Colonic mucosa (tissue), 4 donors: ENCODE measurements around the gene OR4Q3. TPM values are rescaled to one million over a fixed set of nuclear protein-coding genes. Genes with fewer than 3 reads are reported as not detected.
"Not testable (repeated sequence)": the region's sequence is repeated elsewhere in the genome, so short reads cannot be mapped to it uniquely, and the experiment has no call there.

Experiments
- DNase-seq: peaks from one replicate; pipeline ENCODE4 v3.0.0-alpha.2; 2020
- H3K27ac ChIP-seq: fragments of 200-600 bp; one replicate; pipeline ENCODE4 v1.8.0; 2021
- H3K27me3 ChIP-seq: fragments of 200-600 bp; one replicate; pipeline ENCODE4 v1.8.0; 2021
- H3K36me3 ChIP-seq: fragments of 200-600 bp; one replicate; pipeline ENCODE4 v1.8.0; 2021
- H3K4me1 ChIP-seq: fragments of 200-600 bp; one replicate; pipeline ENCODE4 v1.8.0; 2021; ENCODE audit warnings: mild to moderate bottlenecking
- H3K4me3 ChIP-seq: fragments of 200-600 bp; one replicate; pipeline ENCODE4 v1.8.0; 2021
- H3K9ac ChIP-seq, 2 donors: one replicate each; pipeline ENCODE4 v1.7.0; 2013; ENCODE audit warnings: control low read depth in 2 of 2, low read depth in 2 of 2, low read length in 2 of 2
- H3K9me3 ChIP-seq: fragments of 200-600 bp; one replicate; pipeline ENCODE4 v1.8.0; 2021
- CTCF ChIP-seq: fragments of 200-600 bp; IDR thresholded peaks from one replicate; pipeline ENCODE4 v1.8.0; 2022; ENCODE audit warnings: antibody characterized with exemption, mild to moderate bottlenecking
- intact Hi-C: fragments of 100-400 bp; cut with DNase I; formaldehyde crosslinking; loops from one replicate; pipeline ENCODE4 v1.14.1; 2022
- total RNA-seq, 2 donors: library from RNA; stranded (reverse); fragmentation: NEBNext Ultra II Directional in 1 of 2; extraction: Animal tissue kit (Norgen Biotek cat#: 25700) in 1 of 2; gene quantifications; one replicate each; pipeline ENCODE4 v1.2.1, GENCODE V29; 2021
- donor health status: healthy.
- donor health status: DM: no; HTN: no; CAD: no.
- donor health status: DM: no; HTN: no; CAD: no.

OR4Q3 gene
- not detected for total RNA-seq

- Histone ChIP-seq H3K27ac (no peak within 1 kb of the TSS), H3K4me1 (no peaks in the 10 kb centered on the region), H3K27me3 (no peaks in the 10 kb centered on the region), H3K4me3 (no peak within 1 kb of the TSS), H3K36me3 (no peaks in the 10 kb centered on the region), H3K9ac (no peak within 1 kb of the TSS), H3K9me3 (peaks cover under 1% of the 10 kb centered on the region)
- DNase-seq, result no peak
- TF ChIP-seq CTCF, result no peak
- intact Hi-C loops, result no loop called here
These were observed at the start of gene OR4Q3 for GRCh38 chr14:19743256-19743655. OR4Q3 (plus strand) TSS chr14:19743571.

GRCh38 chr14:19729359-19729758 lies 14.0 kb upstream of the OR4Q3 start:
- Histone ChIP-seq H3K9me3 (peaks cover 4% of the 10 kb centered on the region), H3K27me3 (no peaks in the 10 kb centered on the region), H3K36me3 (no peaks in the 10 kb centered on the region), H3K9ac (no peak overlapping the region), H3K4me3 (no peak overlapping the region), H3K27ac (no peak overlapping the region), H3K4me1 (no peaks in the 10 kb centered on the region)
- no peak for DNase-seq
- intact Hi-C loops, result no loop called here
- no peak for TF ChIP-seq CTCF

- Histone ChIP-seq H3K9me3 (peaks cover 4% of the 10 kb centered on the region), H3K27me3 (no peaks in the 10 kb centered on the region), H3K36me3 (no peaks in the 10 kb centered on the region), H3K9ac (no peak overlapping the region), H3K27ac (no peak overlapping the region), H3K4me3 (no peak overlapping the region), H3K4me1 (no peaks in the 10 kb centered on the region)
- no peak for TF ChIP-seq CTCF
- intact Hi-C loops, result no loop called here
- DNase-seq, result no peak
These were observed 13.6 kb upstream of the OR4Q3 start for GRCh38 chr14:19729763-19730162.

GRCh38 chr14:19733893-19734292 lies 9.5 kb upstream of the OR4Q3 start:
- H3K4me1 ChIP-seq, H3K36me3 ChIP-seq, H3K27me3 ChIP-seq, DNase-seq, intact Hi-C loops, H3K9ac ChIP-seq, H3K9me3 ChIP-seq, H3K4me3 ChIP-seq, H3K27ac ChIP-seq: not testable (repeated sequence)

GRCh38 chr14:19752316-19752715 lies 8.9 kb downstream of the OR4Q3 start:
- H3K36me3 ChIP-seq, intact Hi-C loops, DNase-seq, H3K9me3 ChIP-seq, H3K27me3 ChIP-seq, H3K4me1 ChIP-seq, H3K27ac ChIP-seq, H3K4me3 ChIP-seq, H3K9ac ChIP-seq: not testable (repeated sequence)

GRCh38 chr14:19754172-19754571 lies 10.8 kb downstream of the OR4Q3 start:
- intact Hi-C loops, result no loop called here
- TF ChIP-seq CTCF, result no peak
- H3K27ac ChIP-seq, result no peak overlapping the region
- no peaks in the 10 kb centered on the region for H3K27me3 ChIP-seq
- H3K9me3 ChIP-seq, result no peaks in the 10 kb centered on the region
- no peak overlapping the region for H3K4me3 ChIP-seq
- H3K4me1 ChIP-seq, result no peaks in the 10 kb centered on the region
- no peaks in the 10 kb centered on the region for H3K36me3 ChIP-seq
- DNase-seq, result no peak
- no peak overlapping the region for H3K9ac ChIP-seq

- intact Hi-C loops, result not testable (repeated sequence)
These were observed 28.1 kb downstream of the OR4Q3 start for GRCh38 chr14:19771491-19771890.

More at GRCh38 chr14:19771491-19771890, 28.1 kb downstream of the OR4Q3 start:
- not testable (repeated sequence) for H3K27me3 ChIP-seq, H3K9ac ChIP-seq, H3K4me1 ChIP-seq, H3K36me3 ChIP-seq, H3K27ac ChIP-seq, H3K9me3 ChIP-seq, DNase-seq, H3K4me3 ChIP-seq
